GM12865 (cell line): ENCODE measurements around the gene TICAM1.
"Not testable (repeated sequence)": the region's sequence is repeated elsewhere in the genome, so short reads cannot be mapped to it uniquely, and the experiment has no call there.

Experiments used
- DNase-seq: peaks from one replicate; pipeline ENCODE4 v3.0.0; 2010; ENCODE audit warnings: low read depth
- H3K4me3 ChIP-seq: 2 replicates; pipeline ENCODE4 v1.5.1; 2011; ENCODE audit warnings: mild to moderate bottlenecking, low read depth, low read length, control low read depth
- TF ChIP-seq, protein P1 (sequence below): IDR thresholded peaks from 2 replicates; pipeline ENCODE4 v1.5.1; 2011; ENCODE audit warnings: low read length, control low read depth, low read depth, inconsistent platforms; ENCODE audit not compliant: insufficient read depth; ENCODE audit errors: missing control alignments

Gene TICAM1

DNA sequence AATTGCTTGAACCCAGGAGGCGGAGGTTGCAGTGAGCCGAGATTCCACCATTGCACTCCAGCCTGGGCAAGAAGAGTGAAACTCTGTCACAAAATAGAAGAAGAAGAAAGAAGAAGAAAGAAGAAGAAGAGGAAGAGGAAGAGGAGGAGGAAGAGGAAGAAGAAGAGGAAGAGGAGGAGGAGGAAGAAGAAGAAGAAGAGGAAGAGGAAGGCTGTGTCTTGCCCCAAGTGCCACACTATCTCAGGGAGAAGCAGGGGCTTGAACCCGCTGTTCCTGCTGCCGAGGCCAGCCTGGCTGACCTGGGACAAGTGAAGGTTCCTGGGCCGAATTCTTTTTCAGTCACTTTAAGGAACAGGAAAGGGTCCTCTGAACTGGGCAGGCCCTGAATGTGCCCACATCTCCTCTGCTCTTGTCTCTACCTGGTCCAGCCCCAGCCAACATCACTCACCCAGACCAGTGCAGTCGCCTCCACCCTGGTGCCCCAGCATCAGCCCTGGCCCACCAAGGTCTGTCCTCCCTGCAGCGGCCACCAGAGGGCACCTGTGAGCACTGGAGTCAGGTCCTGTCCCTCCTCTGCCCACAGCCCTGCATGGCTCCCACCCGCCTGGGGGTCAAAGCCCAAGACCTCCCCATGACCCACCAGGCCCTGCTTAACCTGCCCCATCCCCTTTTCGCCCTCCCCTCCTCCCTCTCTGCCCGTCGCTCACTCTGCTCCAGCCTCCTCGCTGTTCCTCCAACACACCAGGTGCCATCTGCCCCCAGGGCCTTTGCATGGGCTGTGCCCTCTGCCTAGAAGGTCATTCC, 20.0 kb downstream of the TICAM1 start:
- no peak overlapping the region for H3K4me3 ChIP-seq
- TF ChIP-seq, protein P1, sequence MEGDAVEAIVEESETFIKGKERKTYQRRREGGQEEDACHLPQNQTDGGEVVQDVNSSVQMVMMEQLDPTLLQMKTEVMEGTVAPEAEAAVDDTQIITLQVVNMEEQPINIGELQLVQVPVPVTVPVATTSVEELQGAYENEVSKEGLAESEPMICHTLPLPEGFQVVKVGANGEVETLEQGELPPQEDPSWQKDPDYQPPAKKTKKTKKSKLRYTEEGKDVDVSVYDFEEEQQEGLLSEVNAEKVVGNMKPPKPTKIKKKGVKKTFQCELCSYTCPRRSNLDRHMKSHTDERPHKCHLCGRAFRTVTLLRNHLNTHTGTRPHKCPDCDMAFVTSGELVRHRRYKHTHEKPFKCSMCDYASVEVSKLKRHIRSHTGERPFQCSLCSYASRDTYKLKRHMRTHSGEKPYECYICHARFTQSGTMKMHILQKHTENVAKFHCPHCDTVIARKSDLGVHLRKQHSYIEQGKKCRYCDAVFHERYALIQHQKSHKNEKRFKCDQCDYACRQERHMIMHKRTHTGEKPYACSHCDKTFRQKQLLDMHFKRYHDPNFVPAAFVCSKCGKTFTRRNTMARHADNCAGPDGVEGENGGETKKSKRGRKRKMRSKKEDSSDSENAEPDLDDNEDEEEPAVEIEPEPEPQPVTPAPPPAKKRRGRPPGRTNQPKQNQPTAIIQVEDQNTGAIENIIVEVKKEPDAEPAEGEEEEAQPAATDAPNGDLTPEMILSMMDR: peak; percentile 98
- DNase-seq: peak; percentile 86

DNA sequence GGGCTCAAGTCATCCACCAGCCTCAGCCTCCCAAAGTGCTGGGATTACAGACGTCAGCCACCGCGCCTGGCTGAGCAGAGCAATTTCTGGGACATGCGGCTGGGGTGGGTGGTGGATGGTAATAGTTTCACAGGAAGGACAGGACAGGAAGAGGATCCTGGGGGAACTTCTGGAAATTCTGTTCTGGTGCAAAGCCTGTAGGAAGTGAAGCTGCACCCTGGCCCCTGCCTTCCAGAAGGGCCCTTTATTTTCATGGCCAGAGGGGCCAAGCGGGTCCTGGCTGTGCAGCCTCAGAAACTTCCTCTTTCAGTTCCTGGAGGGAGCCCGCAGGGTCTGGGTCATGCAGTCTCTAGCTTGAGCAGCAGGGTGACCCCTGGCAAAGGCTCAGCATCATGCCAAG, 24.3 kb downstream of the TICAM1 start:
- TF ChIP-seq, protein P1: no peak
- DNase-seq: peak; percentile 40
- no peak overlapping the region for H3K4me3 ChIP-seq

DNA sequence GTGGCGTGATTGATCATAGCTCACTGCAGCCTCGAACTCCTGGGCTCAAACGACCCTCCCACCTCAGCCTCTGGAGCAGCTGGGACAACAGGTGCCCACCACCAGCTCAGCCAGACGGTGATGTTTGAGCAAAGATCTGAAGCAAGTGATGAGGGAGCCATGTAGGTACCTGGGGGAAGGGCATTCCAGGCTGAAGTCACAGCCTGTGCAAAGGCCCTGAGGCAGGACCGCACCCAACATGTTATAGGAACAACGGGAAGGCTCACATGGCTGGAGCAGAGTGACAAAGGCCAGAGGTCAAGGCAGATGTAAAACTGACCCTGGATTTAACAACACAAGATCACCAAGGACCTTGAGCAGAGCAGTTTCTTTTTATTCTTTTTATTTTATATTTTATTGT, 25.1 kb downstream of the TICAM1 start:
- TF ChIP-seq, protein P1: no peak
- DNase-seq: no peak
- no peak overlapping the region for H3K4me3 ChIP-seq

DNA sequence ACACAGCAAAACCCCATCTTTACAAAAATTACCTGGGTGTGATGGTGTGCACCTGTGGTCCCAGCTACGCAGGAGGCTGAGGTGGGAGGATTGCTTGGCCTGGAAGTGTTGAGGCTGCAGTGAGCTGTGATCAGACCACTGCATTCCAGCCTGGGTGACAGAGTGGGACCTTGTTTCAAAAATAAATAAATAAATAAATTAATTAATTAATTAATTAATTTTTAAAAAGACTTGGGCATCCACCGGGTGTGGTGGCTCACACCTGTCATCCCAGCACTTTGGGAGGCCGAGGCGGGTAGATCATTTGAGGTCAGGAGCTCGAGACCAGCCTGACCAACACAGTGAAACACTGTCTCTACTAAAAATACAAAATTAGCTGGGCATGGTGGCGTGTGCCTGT, 26.4 kb downstream of the TICAM1 start:
- H3K4me3 ChIP-seq, DNase-seq: not testable (repeated sequence)

DNA sequence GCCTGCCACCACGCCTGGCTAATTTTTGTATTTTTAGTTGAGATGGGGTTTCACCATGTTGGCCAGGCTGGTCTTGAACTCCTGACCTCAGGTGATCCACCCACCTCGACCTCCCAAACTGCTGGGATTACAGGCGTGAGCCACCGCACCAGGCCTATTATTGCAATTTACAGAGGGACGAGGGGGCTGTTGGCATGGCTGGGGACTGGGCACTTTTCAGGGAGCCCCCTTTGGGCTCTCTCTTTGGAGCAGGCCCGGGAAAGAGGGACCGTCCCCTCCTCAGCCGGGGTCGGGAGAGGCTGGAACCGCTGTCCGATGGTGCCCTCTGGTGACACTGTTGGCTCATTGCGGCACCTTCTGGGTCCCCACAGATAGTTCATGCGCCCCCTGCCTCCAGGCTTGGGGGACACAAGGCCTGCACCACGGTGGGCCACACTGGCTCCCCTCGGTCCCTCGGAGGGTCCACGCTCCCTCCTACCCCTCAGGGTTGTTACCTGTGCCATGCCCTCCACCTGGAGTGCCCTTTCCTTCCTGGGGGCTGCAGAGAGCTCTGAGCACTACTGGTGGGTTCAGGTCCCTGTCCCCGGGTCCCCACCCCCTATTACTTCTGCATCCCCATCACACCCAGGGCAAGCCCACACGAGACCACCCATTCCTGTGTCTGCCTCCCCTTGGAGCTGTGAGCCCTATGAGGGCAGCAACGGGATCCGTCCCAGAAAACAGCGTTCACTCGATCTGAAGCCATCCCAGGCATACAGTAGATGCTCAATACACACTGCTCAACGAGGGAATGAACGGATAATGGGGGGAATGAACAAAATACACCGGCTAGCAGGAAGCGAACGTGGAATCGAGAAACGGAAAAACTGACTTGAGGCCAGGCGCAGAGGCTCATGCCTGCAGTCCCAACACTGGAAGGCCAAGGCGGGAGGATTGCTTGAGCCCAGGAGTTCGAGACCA, 27.5 kb downstream of the TICAM1 start:
- TF ChIP-seq, protein P1: peak; percentile 87
- H3K4me3 ChIP-seq: no peak overlapping the region
- peak; percentile 72 for DNase-seq

DNA sequence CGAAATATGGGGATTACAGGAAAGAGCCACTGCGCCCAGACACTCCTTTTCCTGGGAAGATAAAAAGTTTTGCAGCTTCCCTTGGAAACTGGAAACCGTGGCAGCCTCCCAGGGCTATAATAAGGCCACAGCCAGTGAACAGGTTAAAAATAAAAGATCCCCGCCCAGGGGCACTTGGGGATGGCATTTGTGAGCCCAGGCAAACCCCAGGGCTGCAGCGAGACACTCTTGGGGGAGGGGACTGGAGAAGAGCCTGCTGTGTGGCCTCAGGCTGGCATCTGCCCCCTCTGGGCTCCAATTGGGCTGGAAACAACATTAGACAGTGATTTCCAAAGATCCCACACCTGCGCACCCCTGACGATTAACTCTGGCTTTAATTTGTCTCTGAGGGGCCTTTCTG, 28.8 kb downstream of the TICAM1 start:
- no peak for DNase-seq
- TF ChIP-seq, protein P1: no peak

DNA sequence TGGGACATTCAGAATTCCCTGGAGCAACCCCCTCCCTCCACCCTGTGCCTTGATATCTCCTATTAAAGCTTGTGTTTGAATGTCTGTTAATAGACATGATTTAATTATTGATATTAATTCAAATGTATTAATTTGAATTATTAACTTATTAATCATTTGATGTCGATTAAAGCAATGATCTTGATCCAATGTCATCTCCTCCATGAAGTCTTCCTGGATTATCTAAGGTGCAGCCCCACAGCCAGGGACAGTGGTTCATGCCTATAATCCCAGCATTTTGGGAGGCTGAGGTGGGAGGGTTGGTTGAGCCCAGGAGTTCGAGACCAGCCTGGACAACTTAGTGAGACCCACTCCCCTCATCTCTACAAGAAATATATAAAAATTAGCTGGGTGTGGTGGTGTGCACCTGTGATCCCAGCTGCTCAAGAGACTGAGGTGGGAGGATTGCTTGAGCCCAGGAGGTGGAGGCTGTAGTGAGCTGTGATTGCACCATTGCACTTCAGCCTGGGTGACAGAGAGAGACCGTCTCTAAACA, 30.4 kb downstream of the TICAM1 start:
- no peak for DNase-seq
- TF ChIP-seq, protein P1: no peak
- no peak overlapping the region for H3K4me3 ChIP-seq

More for the DNA sequence above, 28.8 kb downstream of the TICAM1 start:
- no peak overlapping the region for H3K4me3 ChIP-seq
